ENCODE results near the gene PCBD2. TPM values are rescaled to one million over a fixed set of nuclear protein-coding genes. Genes with fewer than 3 reads are reported as not detected.

PCBD2 gene
- total RNA-seq: 4.2 and 6.6 TPM in 2 replicates

DNA sequence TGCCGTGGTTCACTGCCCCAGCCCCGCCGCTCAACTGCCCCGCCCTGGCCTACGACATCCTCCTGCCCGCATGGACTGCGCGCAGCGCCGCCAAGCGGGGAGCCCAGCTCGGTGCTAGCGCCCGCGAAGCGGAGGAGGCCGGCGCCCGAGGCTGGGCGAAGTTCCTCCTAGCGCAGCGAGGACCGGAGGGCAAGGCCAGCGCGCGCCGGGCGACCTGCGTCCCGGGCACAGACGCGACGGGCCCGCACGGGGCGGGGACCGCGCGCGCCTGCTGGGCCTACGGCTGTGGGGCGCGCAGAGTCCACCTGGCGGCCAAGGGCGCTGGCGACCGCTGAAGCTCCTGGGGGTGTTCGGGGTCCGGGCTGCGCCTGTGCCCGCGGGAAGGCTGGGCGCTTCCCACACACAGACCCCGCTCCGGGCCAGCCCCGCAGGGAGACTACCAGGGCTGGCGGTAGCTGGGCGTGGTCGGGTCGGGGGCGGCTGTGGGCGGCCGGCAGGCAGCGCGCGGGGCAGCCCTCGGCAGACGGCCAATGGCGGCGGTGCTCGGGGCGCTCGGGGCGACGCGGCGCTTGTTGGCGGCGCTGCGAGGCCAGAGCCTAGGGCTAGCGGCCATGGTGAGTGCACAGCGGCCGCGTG, at the start of gene PCBD2:
Gene PCBD2 (plus strand): TSS at position 522 of the 636 bp plus-strand sequence. CDS start 9 bp downstream, at position 531.

GRCh38 chr5:134873987-134874830, 30.7 kb upstream of the PCBD2 start, which contains the start of gene TXNDC15:
Gene TXNDC15 (plus strand): TSS chr5:134874371. CDS start chr5:134874428, 57 bp downstream.

DNA sequence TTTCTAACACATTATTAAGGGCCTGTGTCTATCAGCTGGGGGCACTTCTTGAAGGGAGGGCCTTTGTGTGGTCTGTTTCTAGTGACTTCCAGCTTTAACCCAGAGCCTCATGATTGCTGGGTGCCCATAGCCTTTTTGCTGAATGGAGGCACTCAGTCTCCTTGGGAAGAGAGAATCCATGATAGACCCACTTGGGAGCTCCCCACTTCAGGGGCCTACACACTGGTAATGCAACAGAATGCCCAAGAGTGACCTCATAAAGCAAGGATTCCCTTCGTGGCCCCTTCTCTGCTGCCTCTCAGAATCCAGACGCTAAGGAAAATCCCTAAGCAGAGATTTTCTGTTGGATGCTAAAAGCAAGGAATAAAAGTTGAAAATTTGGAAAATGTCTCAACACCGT, 62.7 kb downstream of the PCBD2 start, which contains the start of gene CATSPER3:
Gene CATSPER3 (plus strand): TSS at position 301 of the 400 bp plus-strand sequence. CDS start 85 bp downstream, at position 386.

Small RNAs within 50 kb of the gene (small RNA-seq; reads per million reads assigned to genes)
- gene MIR4461 (ENCODE audit: low replicate concordance) (not detected), gene MTND3P25 (ENCODE audit: low replicate concordance) (not detected), gene MTND4LP30 (ENCODE audit: low replicate concordance) (not detected)

Other genes with a start within 250 kb of the PCBD2 start
- 21.0 and 25.8 TPM in 2 replicates for gene CAMLG, start 166.6 kb upstream of the PCBD2 start, total RNA-seq
- 20.4 and 24.1 TPM in 2 replicates for gene DDX46, start 146.4 kb upstream of the PCBD2 start, total RNA-seq
- gene C5orf24, start 59.2 kb upstream of the PCBD2 start, total RNA-seq: 33.3 and 69.0 TPM in 2 replicates
- gene TXNDC15, start 30.8 kb upstream of the PCBD2 start, total RNA-seq: 105 and 168 TPM in 2 replicates
- 0.43 TPM in 1 of 2 replicates, not detected in the other for gene CATSPER3, start 62.8 kb downstream of the PCBD2 start, total RNA-seq
- 76.3 and 209 TPM in 2 replicates for gene PITX1, start 129.1 kb downstream of the PCBD2 start, total RNA-seq